MM.1S (cell line): ENCODE results near the gene TMEM109.
"Not testable (repeated sequence)": the region's sequence is repeated elsewhere in the genome, so short reads cannot be mapped to it uniquely, and the experiment has no call there.

Source experiments
- EZH2phosphoT487 ChIP-seq: fragments of 300-600 bp; sonication (generic); IDR thresholded peaks from 2 replicates; pipeline ENCODE4 v1.6.1; 2018; ENCODE audit warnings: antibody characterized with exemption, low read length
- TF ChIP-seq, protein P1 (sequence below): fragments of 300-600 bp; sonication (generic); IDR thresholded peaks from 2 replicates; pipeline ENCODE4 v1.5.1; 2016; ENCODE audit warnings: antibody characterized with exemption, low read length, mixed read lengths

GRCh38 chr11:60909680-60910280, 4.2 kb upstream of the TMEM109 start:
- TF ChIP-seq, protein P1, sequence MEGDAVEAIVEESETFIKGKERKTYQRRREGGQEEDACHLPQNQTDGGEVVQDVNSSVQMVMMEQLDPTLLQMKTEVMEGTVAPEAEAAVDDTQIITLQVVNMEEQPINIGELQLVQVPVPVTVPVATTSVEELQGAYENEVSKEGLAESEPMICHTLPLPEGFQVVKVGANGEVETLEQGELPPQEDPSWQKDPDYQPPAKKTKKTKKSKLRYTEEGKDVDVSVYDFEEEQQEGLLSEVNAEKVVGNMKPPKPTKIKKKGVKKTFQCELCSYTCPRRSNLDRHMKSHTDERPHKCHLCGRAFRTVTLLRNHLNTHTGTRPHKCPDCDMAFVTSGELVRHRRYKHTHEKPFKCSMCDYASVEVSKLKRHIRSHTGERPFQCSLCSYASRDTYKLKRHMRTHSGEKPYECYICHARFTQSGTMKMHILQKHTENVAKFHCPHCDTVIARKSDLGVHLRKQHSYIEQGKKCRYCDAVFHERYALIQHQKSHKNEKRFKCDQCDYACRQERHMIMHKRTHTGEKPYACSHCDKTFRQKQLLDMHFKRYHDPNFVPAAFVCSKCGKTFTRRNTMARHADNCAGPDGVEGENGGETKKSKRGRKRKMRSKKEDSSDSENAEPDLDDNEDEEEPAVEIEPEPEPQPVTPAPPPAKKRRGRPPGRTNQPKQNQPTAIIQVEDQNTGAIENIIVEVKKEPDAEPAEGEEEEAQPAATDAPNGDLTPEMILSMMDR, result not testable (repeated sequence)
- TF ChIP-seq EZH2phosphoT487, result not testable (repeated sequence)
